SK-N-SH treated with all-trans-retinoic acid at 6 μM for 48 hours (cell line): ENCODE measurements around the gene PXT1.

Source experiments
- ATAC-seq: fragments of 200-7000 bp; cut with Tn5 transposase; 3 replicates; pipeline ENCODE4 v1.9.1; 2020; ENCODE audit warnings: mild to moderate bottlenecking, moderate library complexity
- ARNTL ChIP-seq: fragments of 450-650 bp; formaldehyde crosslinking; IDR thresholded peaks from 2 replicates; pipeline ENCODE4 v1.5.0; 2020; ENCODE audit warnings: low read depth, mild to moderate bottlenecking, moderate library complexity, borderline replicate concordance
- BACH2 ChIP-seq: fragments of 250-450 bp; sonication (Bioruptor Pico); IDR thresholded peaks from 2 replicates; pipeline ENCODE4 v1.9.0; 2021; ENCODE audit warnings: mild to moderate bottlenecking, borderline replicate concordance
- CREB5 ChIP-seq: fragments of 250-450 bp; sonication (Bioruptor Pico); IDR thresholded peaks from 2 replicates; pipeline ENCODE4 v1.5.1; 2020; ENCODE audit warnings: low read depth, mild to moderate bottlenecking, moderate library complexity
- CSDC2 ChIP-seq: fragments of 250-450 bp; sonication (Bioruptor Pico); IDR thresholded peaks from 2 replicates; pipeline ENCODE4 v1.5.0; 2020; ENCODE audit warnings: mild to moderate bottlenecking, moderate library complexity
- CSRNP3 ChIP-seq: fragments of 250-450 bp; sonication (Bioruptor Pico); IDR thresholded peaks from 2 replicates; pipeline ENCODE4 v1.5.1; 2021; ENCODE audit warnings: mild to moderate bottlenecking, moderate library complexity
- GLIS3 ChIP-seq: fragments of 250-450 bp; sonication (Bioruptor Pico); IDR thresholded peaks from 2 replicates; pipeline ENCODE4 v1.5.0; 2020; ENCODE audit warnings: mild to moderate bottlenecking, moderate library complexity
- ISL1 ChIP-seq: fragments of 250-450 bp; sonication (Bioruptor Pico); IDR thresholded peaks from 2 replicates; pipeline ENCODE4 v2.1.2; 2022; ENCODE audit warnings: mild to moderate bottlenecking, moderate library complexity
- OSR1 ChIP-seq: fragments of 250-450 bp; sonication (Bioruptor Pico); IDR thresholded peaks from 2 replicates; pipeline ENCODE4 v1.8.0; 2022; ENCODE audit warnings: moderate library complexity, mild to moderate bottlenecking, inconsistent platforms
- PATZ1 ChIP-seq: fragments of 250-450 bp; sonication (Bioruptor Pico); IDR thresholded peaks from 2 replicates; pipeline ENCODE4 v1.8.0; 2020; ENCODE audit warnings: mild to moderate bottlenecking, moderate library complexity, borderline replicate concordance
- POU6F1 ChIP-seq: fragments of 250-450 bp; sonication (Bioruptor Pico); IDR thresholded peaks from 2 replicates; pipeline ENCODE4 v1.8.0; 2021; ENCODE audit warnings: low read depth, mild to moderate bottlenecking, moderate library complexity, borderline replicate concordance
- RARB ChIP-seq: fragments of 250-450 bp; sonication (Bioruptor Pico); IDR thresholded peaks from 2 replicates; pipeline ENCODE4 v1.8.0; 2021; ENCODE audit warnings: mild to moderate bottlenecking, moderate library complexity
- SNAI2 ChIP-seq: fragments of 250-450 bp; sonication (Bioruptor Pico); IDR thresholded peaks from 2 replicates; pipeline ENCODE4 v1.5.0; 2020; ENCODE audit warnings: mild to moderate bottlenecking, moderate library complexity
- TOX ChIP-seq: fragments of 250-450 bp; sonication (Bioruptor Pico); IDR thresholded peaks from 2 replicates; pipeline ENCODE4 v1.8.0; 2021; ENCODE audit warnings: mild to moderate bottlenecking, moderate library complexity, borderline replicate concordance
- TSHZ2 ChIP-seq: fragments of 250-450 bp; sonication (Bioruptor Pico); IDR thresholded peaks from 2 replicates; pipeline ENCODE4 v1.5.0; 2020; ENCODE audit warnings: mild to moderate bottlenecking, moderate library complexity
- ZFP3 ChIP-seq: fragments of 250-450 bp; sonication (Bioruptor Pico); IDR thresholded peaks from 2 replicates; pipeline ENCODE4 v1.5.0; 2020; ENCODE audit warnings: mild to moderate bottlenecking, moderate library complexity
- ZFP30 ChIP-seq: fragments of 450-650 bp; formaldehyde crosslinking; IDR thresholded peaks from 2 replicates; pipeline ENCODE4 v1.5.0; 2022; ENCODE audit warnings: mild to moderate bottlenecking, moderate library complexity
- ZNF565 ChIP-seq: fragments of 450-650 bp; formaldehyde crosslinking; conservative IDR thresholded peaks from 2 replicates; pipeline ENCODE4 v1.5.0; 2020; ENCODE audit warnings: low read depth, mild to moderate bottlenecking, moderate library complexity
- ZNF70 ChIP-seq: fragments of 450-650 bp; formaldehyde crosslinking; IDR thresholded peaks from 2 replicates; pipeline ENCODE4 v1.5.0; 2020; ENCODE audit warnings: mild to moderate bottlenecking, moderate library complexity
- ZNF8 ChIP-seq: fragments of 450-650 bp; formaldehyde crosslinking; IDR thresholded peaks from 2 replicates; pipeline ENCODE4 v1.5.0; 2020; ENCODE audit warnings: mild to moderate bottlenecking, moderate library complexity

The PXT1 gene

GRCh38 chr6:36350681-36351571 is 91.7 kb downstream of the PXT1 start:
- TF ChIP-seq POU6F1 (CRISPR knock-in tag) (no peak), GLIS3 (CRISPR knock-in tag) (no peak), ZFP3 (CRISPR knock-in tag) (peak; percentile 57; the same call in 1 of the 2 replicates), ISL1 (CRISPR knock-in tag) (peak; percentile 43; the same call in 1 of the 2 replicates)
- ATAC-seq, result peak; percentile 37; the same call in 2 of the 3 replicates

GRCh38 chr6:36350082-36350481 is 92.6 kb downstream of the PXT1 start:
- no peak for TF ChIP-seq TOX (CRISPR knock-in tag)
- no peak for TF ChIP-seq ARNTL
- no peak for TF ChIP-seq ZNF8
- TF ChIP-seq ZNF565, result no peak
- no peak for TF ChIP-seq CSDC2 (CRISPR knock-in tag)
- ATAC-seq, result no peak

GRCh38 chr6:36349240-36349639 is 93.4 kb downstream of the PXT1 start:
- no peak for TF ChIP-seq CSDC2 (CRISPR knock-in tag)
- no peak for TF ChIP-seq TSHZ2 (CRISPR knock-in tag)
- no peak for TF ChIP-seq POU6F1 (CRISPR knock-in tag)
- no peak for TF ChIP-seq OSR1 (CRISPR knock-in tag)
- no peak for TF ChIP-seq ZNF70 (CRISPR knock-in tag)
- TF ChIP-seq CSRNP3 (CRISPR knock-in tag), result no peak
- no peak for TF ChIP-seq ZNF8
- TF ChIP-seq ZFP30, result no peak
- no peak for TF ChIP-seq SNAI2 (CRISPR knock-in tag)
- no peak for TF ChIP-seq PATZ1 (CRISPR knock-in tag)
- no peak for TF ChIP-seq BACH2
- TF ChIP-seq CREB5, result no peak
- TF ChIP-seq GLIS3 (CRISPR knock-in tag), result no peak
- TF ChIP-seq ISL1 (CRISPR knock-in tag), result no peak
- TF ChIP-seq ARNTL, result no peak
- TF ChIP-seq RARB, result no peak
- no peak for TF ChIP-seq ZFP3 (CRISPR knock-in tag)
- no peak for ATAC-seq
